T47D (cell line): Measurements from ENCODE around the gene CKLF.
"Not testable (repeated sequence)": the region's sequence is repeated elsewhere in the genome, so short reads cannot be mapped to it uniquely, and the experiment has no call there.

Experiments used
- DNase-seq, 2 experiments: peaks; one replicate each; pipeline versions ENCODE4 v3.0.0 to v3.0.0-alpha.2; 2011 to 2012; ENCODE audit warnings: low read depth in 1 of 2, low spot score in 1 of 2
- JUND ChIP-seq: IDR thresholded peaks from 2 replicates; pipeline ENCODE4 v1.6.1; 2012; ENCODE audit warnings: low read depth
- in situ Hi-C: cut with HindIII; loops from 2 replicates; pipeline ENCODE4 v1.10.0; 2016; ENCODE audit warnings: low sequenced_read_pairs, low pct_unique_long_range_greater_than_20kb

Gene CKLF

GRCh38 chr16:66512272-66513110 is 39.9 kb upstream of the CKLF start:
- no peak for TF ChIP-seq JUND
- DNase-seq = peak in 1 of 2 experiments; percentile 41
- in situ Hi-C loops = no loop called here

- DNase-seq = no peak
- in situ Hi-C loops = no loop called here
- no peak for TF ChIP-seq JUND
These were observed 39.2 kb upstream of the CKLF start for GRCh38 chr16:66513111-66513723.

- DNase-seq, in situ Hi-C loops: not testable (repeated sequence)
These were observed 38.0 kb upstream of the CKLF start for GRCh38 chr16:66514391-66514790.

- in situ Hi-C loops, DNase-seq: not testable (repeated sequence)
These were observed 37.3 kb upstream of the CKLF start for GRCh38 chr16:66514980-66515595.

GRCh38 chr16:66515596-66516508 is 36.5 kb upstream of the CKLF start:
- TF ChIP-seq JUND = no peak
- in situ Hi-C loops = no loop called here
- no peak for DNase-seq

GRCh38 chr16:66516509-66516807 is 35.9 kb upstream of the CKLF start:
- no peak for TF ChIP-seq JUND
- no peak for DNase-seq

GRCh38 chr16:66516808-66517585 is 35.4 kb upstream of the CKLF start:
- in situ Hi-C loops = no loop called here
- no peak for TF ChIP-seq JUND
- peak in 1 of 2 experiments; percentile 63 for DNase-seq

More at GRCh38 chr16:66516509-66516807, 35.9 kb upstream of the CKLF start:
- in situ Hi-C loops = no loop called here

DNA sequence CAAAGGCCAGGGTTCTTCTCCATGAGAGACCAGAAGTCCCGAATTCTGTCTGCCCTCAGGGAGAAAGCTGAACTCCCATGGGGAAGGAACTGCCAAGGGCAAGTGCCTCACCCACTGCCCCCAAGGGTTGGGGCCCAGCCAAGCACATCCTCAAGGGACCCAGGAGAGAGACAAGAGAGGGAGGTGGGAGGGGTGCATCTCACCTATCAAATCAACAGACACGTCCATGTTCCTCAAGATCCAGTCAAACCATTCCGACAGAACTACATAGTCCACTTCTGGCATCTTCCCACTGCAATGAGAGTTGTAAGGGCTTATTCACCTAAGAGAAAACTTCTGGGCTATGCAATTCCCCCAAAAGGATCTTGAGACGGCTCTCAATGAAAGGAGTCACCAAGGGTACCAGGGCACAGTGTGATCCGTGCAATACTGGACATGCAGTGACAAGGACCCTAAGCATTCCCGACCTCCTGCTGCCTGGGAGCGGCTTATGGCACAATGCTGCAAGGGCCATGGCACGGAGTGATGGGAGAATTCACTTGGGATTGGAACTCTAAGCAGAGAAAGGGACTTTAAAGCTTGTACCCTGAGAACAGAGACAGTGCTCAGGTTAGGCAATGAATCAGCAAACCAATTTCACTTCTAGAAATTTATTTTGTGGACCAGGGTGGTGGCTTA is 34.7 kb upstream of the CKLF start:
- no peak for TF ChIP-seq JUND
- DNase-seq = no peak
- in situ Hi-C loops = no loop called here

DNA sequence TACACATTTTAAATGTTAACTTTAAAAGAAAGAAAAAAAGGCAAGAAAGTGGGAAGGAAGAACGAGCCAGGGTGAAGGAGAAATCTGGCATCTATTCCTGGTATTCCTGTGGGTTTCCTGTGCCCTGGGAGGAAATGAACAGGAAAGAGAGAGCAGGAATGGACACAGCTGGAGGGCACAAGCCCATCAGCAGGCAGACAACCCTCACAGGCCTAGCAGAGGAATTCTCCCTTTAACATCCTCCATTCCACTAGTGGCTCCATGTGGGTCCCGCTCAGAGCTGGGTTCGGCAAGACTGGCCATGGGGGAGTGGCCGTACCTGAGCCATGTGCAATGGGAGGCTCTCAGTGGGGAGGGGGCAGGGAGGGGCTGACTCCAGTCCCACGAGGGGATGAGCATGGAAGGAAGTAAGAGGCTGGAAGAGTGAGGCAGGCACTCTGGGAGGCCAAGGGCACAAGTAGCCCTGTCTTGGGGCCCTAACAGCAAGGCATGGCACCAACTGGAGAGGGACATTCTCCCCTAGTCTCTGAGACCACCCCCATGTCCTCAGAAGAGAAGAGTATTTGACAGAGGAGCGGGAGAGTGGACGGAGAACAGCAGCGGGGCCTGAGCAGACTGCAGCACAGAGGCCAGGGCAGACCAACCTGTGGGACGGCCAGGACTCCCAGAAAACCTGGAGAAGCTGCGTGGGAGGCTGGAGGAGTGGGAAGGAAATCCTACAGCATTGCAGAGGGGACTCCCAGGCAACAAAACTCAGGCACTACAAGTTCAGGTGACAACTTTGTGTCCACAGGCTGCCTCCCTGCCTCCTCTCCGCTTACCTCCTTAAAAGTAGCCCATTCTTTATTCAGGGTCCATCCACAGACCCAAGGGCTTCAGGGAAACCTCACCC is 32.6 kb upstream of the CKLF start:
- no peak for TF ChIP-seq JUND
- in situ Hi-C loops = no loop called here
- no peak for DNase-seq

DNA sequence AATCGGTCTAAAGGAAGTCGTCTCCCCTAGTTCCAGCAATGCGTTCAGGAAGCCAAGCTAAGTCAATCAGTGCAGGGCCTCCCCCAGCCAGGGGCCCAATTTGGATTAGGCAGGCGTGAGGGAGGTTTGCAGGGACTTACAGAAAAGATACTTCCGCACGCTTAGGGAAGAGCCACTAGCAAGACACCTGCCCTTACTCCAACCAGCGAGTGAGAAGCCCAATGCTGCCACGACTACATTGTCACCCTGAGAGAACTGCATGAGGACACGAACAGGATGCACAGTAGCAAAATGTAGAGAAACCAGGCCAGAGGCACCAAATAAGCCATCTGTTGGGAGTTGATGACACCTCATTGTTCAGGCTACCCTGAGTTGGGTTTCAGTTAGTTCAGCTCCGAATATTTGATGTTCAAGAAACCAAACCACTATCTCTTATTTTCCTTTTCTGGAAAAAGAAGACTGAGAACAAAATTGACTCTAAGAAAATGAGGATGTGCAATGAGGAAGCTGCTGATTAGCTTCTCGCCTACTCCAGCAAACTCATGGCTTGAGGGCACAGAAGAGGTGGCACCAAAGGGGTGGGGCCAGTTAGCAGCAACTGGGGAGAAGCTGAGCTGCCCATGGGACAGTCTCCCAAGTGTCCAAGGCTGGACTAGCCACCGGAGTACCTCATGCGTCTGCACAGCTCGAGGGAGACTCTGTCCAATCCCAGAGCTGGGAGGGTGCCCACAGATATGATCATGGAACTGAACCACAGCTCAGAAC is 31.8 kb upstream of the CKLF start:
- in situ Hi-C loops = no loop called here

More for the DNA sequence above, 31.8 kb upstream of the CKLF start:
- no peak for DNase-seq
- TF ChIP-seq JUND = no peak
